Esophagus muscularis mucosa (tissue), 4 donors: Measurements from ENCODE around the gene JMJD6.
"Not testable (repeated sequence)": the region's sequence is repeated elsewhere in the genome, so short reads cannot be mapped to it uniquely, and the experiment has no call there.

Experiments
- CTCF ChIP-seq, 3 experiments: fragments of 200-600 bp in 2 of 3; fragments of 450-650 bp in 1 of 3; sonication (generic) in 2 of 3; IDR thresholded peaks; one replicate each; pipeline ENCODE4 v1.5.1; 2017 to 2019; ENCODE audit warnings: antibody characterized with exemption in 3 of 3, mild to moderate bottlenecking in 2 of 3, moderate library complexity in 1 of 3
- EP300 ChIP-seq: sonication (generic); formaldehyde crosslinking; IDR thresholded peaks from one replicate; pipeline ENCODE4 v1.6.1; 2017; ENCODE audit warnings: antibody characterized with exemption
- POLR2A ChIP-seq: fragments of 450-650 bp; IDR thresholded peaks from one replicate; pipeline ENCODE4 v1.6.1; 2017; ENCODE audit warnings: antibody characterized with exemption, moderate library complexity, mild to moderate bottlenecking, low read depth

- not testable (repeated sequence) for TF ChIP-seq EP300; CTCF (IDR thresholded peaks at IDR 0.05); POLR2A
Measured at GRCh38 chr17:76745785-76746184, 19.4 kb upstream of the JMJD6 start.
